ENCODE measurements around the gene DBN1.

Gene DBN1

DNA sequence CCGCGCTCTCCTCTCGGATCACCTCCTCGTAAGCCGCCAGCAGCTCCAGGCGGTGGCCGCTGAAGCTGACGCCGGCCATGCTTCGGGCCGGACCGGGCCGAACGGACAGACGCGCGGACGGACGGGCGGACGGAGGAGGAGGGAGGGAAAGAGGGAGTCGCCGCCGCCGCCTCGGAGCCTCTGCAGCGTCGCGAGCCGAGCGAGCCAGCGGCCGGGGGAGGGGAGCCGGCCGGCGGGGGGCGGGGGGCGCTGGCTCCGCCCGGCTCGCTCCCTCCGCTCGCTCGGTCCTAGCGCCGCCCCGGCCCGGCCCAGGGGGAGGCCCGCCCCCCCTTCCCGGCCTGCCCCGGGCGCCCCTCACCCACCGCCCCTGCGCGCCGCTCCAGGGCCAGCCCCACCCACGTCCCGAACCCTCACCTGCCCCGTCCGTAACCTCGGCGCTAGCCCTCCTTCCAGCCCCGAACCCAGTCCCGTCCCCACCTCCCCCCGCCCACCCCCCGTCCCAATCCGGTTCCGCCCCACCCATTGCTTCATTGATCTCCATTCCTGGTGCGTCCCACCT lies at the start of gene DBN1:
Gene DBN1, minus strand, starts transcription at position 192 of the 559 bp plus-strand sequence. Its CDS starts 113 bp downstream, at position 79.
- no peak for DNase-seq (ENCODE audit: low read depth)

- DNase-seq (ENCODE audit: low read depth) = no peak
Observed at GRCh38 chr5:177520916-177521513, 47.6 kb upstream of the DBN1 start.

GRCh38 chr5:177520271-177520670 lies 46.8 kb upstream of the DBN1 start:
- DNase-seq (ENCODE audit: low read depth) = no peak

DNA sequence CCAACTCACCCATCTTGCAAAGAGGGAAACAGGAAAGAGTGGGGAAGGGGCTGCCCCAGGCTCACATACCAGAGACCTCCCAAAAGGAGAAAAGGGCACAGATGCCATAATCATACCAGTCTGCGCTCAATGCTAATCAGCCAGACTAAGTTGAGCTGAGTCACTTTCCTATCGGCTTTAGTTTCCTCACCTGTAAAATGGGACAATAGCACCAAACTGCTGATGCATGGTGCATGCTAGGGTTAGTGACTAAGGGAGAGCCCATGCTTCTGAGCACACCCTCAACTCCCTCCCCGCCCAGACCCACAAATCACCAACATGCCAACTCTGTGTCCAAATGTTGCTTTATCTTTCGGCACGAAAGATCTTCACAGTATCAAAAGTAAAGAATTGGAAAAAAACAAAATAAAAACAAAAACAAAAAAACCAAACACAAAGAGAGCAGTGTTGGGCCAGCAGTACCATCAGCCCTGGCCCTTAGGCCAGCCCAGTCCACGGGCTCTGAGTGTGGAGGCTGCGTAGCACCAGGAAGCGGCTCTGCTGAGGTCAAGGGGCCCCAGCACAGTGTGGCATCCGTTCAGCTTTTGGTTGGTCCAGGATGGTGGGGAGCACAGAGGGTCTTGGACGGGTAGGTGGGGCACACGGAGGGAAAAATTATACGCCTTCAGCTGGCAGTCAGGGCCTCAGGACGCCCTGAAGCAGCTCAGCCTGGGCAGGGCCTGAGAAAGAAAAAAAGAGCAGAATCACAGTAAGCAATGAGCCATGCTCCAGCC lies 46.2 kb upstream of the DBN1 start:
- no peak for DNase-seq (ENCODE audit: low read depth)

DNA sequence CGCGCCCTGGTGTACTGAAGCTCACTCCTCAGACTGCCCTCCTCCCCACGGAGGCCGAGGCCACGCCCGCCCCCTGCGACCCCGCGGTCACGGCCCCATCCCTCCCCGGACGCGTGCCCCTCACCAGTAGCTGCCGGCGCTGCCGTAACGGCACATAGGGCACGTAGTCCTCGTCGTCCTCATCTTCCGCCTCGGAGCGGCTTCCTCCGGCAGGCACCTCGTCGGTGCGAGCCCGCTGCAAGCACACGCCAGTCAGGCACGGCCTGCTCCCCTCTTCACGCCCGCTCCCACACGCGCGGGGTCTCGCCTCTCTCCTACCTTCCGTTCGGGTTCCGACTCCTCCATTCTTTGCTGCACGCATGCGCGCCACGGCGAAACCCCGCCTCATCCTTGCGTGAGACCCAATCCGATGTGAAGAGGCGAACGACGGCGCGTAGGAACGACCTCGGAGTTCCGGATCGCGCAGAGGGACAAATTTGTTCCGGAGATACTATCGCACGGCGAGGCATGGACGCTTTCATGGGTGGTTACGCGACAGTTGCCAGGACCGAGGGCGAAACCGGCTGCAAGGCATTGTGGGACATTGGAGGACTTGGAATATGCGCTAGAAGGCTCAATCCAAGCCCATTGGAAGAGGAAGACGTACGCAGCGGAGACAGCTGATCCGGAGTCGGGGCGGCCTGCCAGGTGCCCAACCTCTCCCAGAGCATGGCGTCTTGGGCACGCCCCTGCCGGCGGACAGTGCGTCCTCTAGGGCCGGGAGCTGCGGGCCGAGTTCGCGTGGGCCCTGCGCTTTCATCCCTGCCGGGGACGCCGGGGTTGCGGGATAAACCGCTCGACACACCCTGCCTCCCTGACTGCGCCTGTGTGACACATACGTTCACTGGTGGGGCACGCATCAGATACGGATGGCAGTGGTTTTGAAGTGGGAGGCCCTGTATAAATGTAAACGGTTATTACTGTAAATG lies 43.5 kb upstream of the DBN1 start, which contains the start of gene DDX41:
Gene DDX41, minus strand, starts transcription at position 361 of the 968 bp plus-strand sequence. Its CDS starts 16 bp downstream, at position 345.
- DNase-seq (ENCODE audit: low read depth) = peak; percentile 91

GRCh38 chr5:177515580-177515979 lies 42.1 kb upstream of the DBN1 start:
- DNase-seq (ENCODE audit: low read depth) = no peak

DNA sequence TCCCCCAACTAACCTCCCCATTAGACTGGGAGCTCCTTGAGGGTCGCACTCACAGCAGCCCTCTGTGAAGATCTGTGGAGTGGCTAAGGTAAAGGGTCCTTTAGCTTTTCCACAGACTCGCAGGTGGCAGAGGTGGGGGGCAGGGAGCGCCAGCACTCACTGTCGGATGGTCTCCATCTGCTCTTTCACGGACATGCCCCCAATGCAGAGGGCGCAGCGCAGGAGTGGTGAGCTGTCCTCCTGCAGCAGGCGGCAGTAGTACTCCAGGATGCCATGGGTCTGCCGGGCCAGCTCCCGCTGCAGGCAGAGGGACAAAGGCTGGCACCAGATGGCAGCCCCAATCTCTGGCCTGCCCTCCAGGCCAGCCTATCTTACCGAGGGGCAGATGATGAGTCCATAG lies 41.1 kb upstream of the DBN1 start:
- DNase-seq (ENCODE audit: low read depth) = no peak

- DNase-seq (ENCODE audit: low read depth) = no peak
Observed at GRCh38 chr5:177513500-177513899, 40.1 kb upstream of the DBN1 start.

DNA sequence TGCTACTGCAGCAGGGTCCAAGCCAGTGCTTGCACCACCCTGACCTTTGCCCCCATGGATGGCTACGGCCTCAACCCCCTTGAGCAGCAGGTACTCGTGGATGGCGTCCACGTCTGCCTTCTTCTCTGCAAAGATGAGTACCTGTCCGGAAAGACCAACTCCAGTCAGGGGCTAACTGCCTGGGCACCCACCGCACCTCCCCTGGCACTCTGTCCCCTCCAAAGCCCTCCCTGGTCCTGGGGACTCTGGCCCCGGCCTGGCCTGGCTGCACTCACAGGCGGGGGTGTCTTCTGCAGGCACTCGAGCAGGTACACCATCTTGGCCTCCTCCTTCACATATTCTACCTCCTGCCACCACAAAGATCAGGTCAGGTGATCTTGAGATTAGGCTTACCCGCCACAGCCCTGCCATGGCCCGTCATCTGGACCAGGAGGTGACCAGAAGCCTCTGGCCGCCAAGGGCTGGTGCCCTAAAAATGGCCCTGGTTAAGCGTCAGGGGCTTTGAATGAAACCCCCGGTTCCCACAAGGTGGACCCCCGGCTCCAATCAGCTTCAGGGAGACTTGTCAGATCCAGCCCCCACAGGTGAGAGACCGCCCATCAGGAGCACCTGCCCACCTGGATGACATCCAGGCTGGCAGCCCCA lies 39.4 kb upstream of the DBN1 start:
- DNase-seq (ENCODE audit: low read depth) = no peak

- no peak for DNase-seq (ENCODE audit: low read depth)
Observed at GRCh38 chr5:177511796-177512675, 38.6 kb upstream of the DBN1 start.

- no peak for DNase-seq (ENCODE audit: low read depth)
Observed at GRCh38 chr5:177511181-177511580, 37.7 kb upstream of the DBN1 start.

DNA sequence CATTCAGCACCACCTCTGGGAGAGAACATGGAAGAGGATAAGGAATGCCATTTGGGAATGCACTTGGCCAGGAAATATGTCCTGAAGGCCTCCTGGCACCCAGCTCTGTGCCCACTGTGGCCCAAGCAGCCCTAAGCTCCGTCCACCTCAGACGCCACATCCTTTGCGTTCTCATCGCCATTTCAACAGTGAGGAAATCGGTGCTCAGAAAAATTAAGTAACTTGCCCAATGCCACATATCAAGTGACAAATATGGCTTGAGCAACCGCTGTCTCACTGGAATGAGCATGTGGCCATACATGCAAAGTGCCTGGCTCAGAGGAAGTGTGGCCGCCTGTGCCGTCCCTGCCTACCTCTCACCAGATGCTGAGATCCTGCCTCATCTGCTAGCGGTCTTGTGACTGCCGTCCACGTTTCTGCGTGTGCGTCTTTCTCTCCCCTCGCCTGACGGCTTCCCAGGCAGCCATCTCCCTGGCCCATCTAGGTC lies 37.2 kb upstream of the DBN1 start:
- no peak for DNase-seq (ENCODE audit: low read depth)

DNA sequence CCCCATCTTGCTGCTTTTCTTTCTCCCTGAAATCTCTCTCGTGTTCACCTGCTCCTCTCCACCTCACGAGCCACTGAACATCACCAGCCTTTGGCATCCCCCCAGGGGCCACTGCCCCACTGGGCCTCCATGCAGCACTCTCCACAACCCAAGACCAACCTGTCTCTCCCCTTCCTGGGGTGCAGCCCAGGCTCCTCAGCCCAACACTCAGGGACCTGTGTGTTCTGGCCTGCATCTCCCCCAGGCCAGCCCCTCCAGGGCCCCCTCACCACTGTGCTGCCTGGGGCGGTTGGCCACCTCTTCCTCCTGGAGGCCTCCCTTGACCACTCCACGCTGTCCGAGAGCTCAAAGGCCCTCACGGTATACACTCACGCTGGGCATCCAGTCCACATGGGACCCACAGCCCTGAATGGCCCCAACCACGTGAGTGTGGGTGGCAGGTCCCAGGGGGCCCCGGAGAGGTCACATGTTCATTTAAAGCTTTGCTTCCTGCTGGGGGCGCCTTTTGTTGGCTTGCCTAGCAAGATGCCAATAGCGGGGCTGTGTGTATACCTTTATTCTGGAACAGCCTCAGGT lies 36.6 kb upstream of the DBN1 start:
- DNase-seq (ENCODE audit: low read depth) = no peak

DNA sequence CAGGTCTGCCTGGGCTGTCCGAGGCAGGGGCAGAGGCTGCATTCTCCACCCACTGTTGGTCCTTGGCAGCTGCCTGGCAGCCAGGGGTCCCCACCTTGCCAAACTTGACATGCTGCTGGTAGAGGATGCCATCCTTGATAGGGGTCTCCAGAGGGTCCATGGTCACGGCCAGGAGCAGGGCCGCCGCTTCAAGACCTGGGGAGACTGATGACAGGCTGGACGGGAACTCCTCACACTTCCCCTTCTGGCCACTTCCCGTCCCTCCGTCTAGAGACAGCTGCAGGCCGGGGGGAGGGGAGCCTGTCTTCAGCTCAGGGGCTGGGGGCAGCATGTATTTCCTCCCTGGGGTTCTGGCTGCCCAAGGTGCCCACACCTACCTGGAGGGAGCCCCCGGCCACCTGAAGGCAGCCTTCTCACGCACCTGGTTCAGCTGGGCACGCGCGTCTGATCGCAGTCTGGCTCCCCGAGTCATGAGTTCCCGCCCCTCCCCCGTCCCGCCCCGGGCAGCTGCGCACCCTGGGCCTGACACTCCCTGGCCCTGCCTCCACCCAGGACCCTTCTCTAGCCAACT lies 36.0 kb upstream of the DBN1 start, which contains the start of gene DOK3:
Gene DOK3, minus strand, starts transcription at position 446 of the 571 bp plus-strand sequence. Its CDS starts 286 bp downstream, at position 160.
- no peak for DNase-seq (ENCODE audit: low read depth)

DNA sequence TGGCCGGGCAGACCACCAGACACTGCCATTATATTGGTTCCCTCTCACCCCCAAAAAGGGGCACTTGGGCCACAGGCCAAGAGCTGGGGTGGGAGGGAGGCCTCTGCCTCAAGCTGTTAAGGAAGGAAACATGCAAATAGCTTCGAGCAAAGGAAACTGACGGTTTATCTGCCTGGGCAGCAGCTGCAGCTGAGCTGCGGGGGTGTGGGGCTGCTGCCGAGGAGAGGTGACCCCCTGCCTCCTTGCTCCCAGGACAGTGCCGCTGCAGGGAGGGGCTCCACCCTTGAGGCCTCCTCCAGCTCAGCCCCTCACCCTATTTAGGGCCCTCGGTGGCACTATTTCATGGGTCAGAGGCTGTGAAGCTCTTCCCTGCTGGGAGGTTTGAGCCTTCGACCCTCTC lies 35.4 kb upstream of the DBN1 start:
- no peak for DNase-seq (ENCODE audit: low read depth)

DNA sequence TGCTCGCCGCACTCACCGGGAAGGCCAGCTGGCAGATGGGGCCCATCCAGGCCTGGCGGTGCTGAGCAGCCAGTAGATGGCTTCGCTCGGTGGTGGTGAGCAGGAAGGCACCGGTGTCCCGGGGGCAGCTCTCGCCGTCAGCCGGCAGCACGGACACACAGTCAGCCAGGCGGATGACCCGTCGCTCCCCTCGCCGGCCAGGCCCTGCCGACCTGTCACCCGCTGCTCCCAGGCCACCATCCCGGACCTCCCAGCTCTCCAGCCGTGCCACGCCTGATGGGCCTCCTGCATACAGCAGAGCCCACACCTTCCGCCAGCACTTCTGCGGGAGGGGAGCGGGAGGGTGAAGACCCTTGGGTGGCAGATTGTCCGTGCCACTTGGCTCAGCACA lies 34.8 kb upstream of the DBN1 start:
- DNase-seq (ENCODE audit: low read depth) = no peak

GRCh38 chr5:177507596-177508220 lies 34.3 kb upstream of the DBN1 start:
- DNase-seq (ENCODE audit: low read depth) = no peak

GRCh38 chr5:177507165-177507564 lies 33.7 kb upstream of the DBN1 start:
- no peak for DNase-seq (ENCODE audit: low read depth)

GRCh38 chr5:177505075-177505474 lies 31.6 kb upstream of the DBN1 start:
- no peak for DNase-seq (ENCODE audit: low read depth)

Data from activated T-cell treated with anti-CD3 and anti-CD28 coated beads for 1 hour (primary cell).